Measurements from ENCODE around the gene ZCCHC7. TPM values are rescaled to one million over a fixed set of nuclear protein-coding genes. Genes with fewer than 3 reads are reported as not detected.

The ZCCHC7 gene
- total and polyA plus RNA-seq, 9 of the 15 experiments (the other 6 are each of a cell fraction or from before 2014, with no cell fraction given), result 34.1 to 68.9 (median 48.8) TPM

GRCh38 chr9:37178742-37179141 lies 58.4 kb downstream of the ZCCHC7 start:
- FAIRE-seq, result no peak
- no peaks in the 10 kb centered on the region for H3K27me3 ChIP-seq (ENCODE audit: control insufficient read depth in 2 of 2, insufficient read depth in 2 of 2, low read length in 2 of 2)
- BruUV-seq (replicated peaks), result no TSS peak

GRCh38 chr9:37179576-37179975 lies 59.2 kb downstream of the ZCCHC7 start:
- H2AFZ ChIP-seq (ENCODE audit: low read depth, low read length), result no peak overlapping the region
- H4K20me1 ChIP-seq (replicated peaks; ENCODE audit: control insufficient read depth, insufficient read depth, low read length), result no peaks in the 10 kb centered on the region
- H3K4me3 ChIP-seq, result no peak overlapping the region
- intact Hi-C loops (cut with micrococcal nuclease) (no loop called here), in situ Hi-C loops (cut with MboI) (no loop called here)
- ChIA-PET POLR2A (interaction anchor here (1.1 to 2.3 kb wide), 3 partner anchors 10 to 19 kb away, joined by 3 to 7 read pairs (median 5); no protein-coding TSS in a partner anchor), CTCF (ENCODE audit: low intra/inter-chr PET ratio) (no interaction called here)
- 93% methylated on average over 3 of the region's 3 CpGs for WGBS (ENCODE audit: insufficient coverage, low coverage, missing lambda C conversion rate)
- H3K4me1 ChIP-seq (replicated peaks in 1 of 2; ENCODE audit: control insufficient read depth in 2 of 2, insufficient read depth in 2 of 2, low read length in 2 of 2), result no peaks in the 10 kb centered on the region
- no peaks in the 10 kb centered on the region for H3K27me3 ChIP-seq (ENCODE audit: control insufficient read depth in 2 of 2, insufficient read depth in 2 of 2, low read length in 2 of 2)
- H3K4me2 ChIP-seq (ENCODE audit: insufficient read depth, low read length), result no peak overlapping the region
- H3K27ac ChIP-seq (ENCODE audit: extremely low read depth, low read depth, low read length), result no peak overlapping the region
- no peaks in the 10 kb centered on the region for H3K9me3 ChIP-seq (replicated peaks; ENCODE audit: control insufficient read depth, insufficient read depth, low read depth, low read length)
- H3K9me1 ChIP-seq (ENCODE audit: control insufficient read depth, insufficient read depth, low read length), result no peaks in the 10 kb centered on the region
- ATAC-seq (no peak), FAIRE-seq (no peak), DNase-seq (ENCODE audit: extremely low read depth in 1 of 4, low spot score in 3 of 4) (no peak)
- no peak overlapping the region for H3K9ac ChIP-seq (ENCODE audit: insufficient read depth in 1 of 2, low read depth in 2 of 2, low read length in 2 of 2)
- BruUV-seq (replicated peaks), result no TSS peak
- H3K79me2 ChIP-seq (ENCODE audit: control insufficient read depth, insufficient read depth, low read length), result peaks cover 85% of the 10 kb centered on the region
- peaks cover 45% of the 10 kb centered on the region for H3K36me3 ChIP-seq (ENCODE audit: control insufficient read depth, insufficient read depth, low read length)
- TF ChIP-seq HIVEP1 (CRISPR knock-in tag; IDR thresholded peaks at IDR 0.05) (no peak), RBM39 (optimal IDR thresholded peaks at IDR 0.05; ENCODE audit: low read depth, low read length) (no peak), STAT5B (CRISPR knock-in tag; IDR thresholded peaks at IDR 0.05) (no peak), ELF2 (CRISPR knock-in tag; IDR thresholded peaks at IDR 0.05) (no peak), MEIS2 (IDR thresholded peaks at IDR 0.05; ENCODE audit: partially characterized antibody) (peak; percentile 24), SMAD2 (IDR thresholded peaks at IDR 0.05; ENCODE audit: low read depth, low read length) (no peak), PHF20 (IDR thresholded peaks at IDR 0.05; ENCODE audit: partially characterized antibody) (no peak), PKNOX1 (IDR thresholded peaks at IDR 0.05) (peak; percentile 86), BRCA1 (IDR thresholded peaks at IDR 0.05) (no peak), BRCA1 (CRISPR knock-in tag; IDR thresholded peaks at IDR 0.05) (no peak), ZNF512 (tag; IDR thresholded peaks at IDR 0.05) (no peak), RB1 (IDR thresholded peaks at IDR 0.05; ENCODE audit: low read depth) (no peak)

More at GRCh38 chr9:37178742-37179141, 58.4 kb downstream of the ZCCHC7 start:
- Histone ChIP-seq H2AFZ (ENCODE audit: low read depth, low read length) (no peak overlapping the region), H3K9ac (ENCODE audit: insufficient read depth in 1 of 2, low read depth in 2 of 2, low read length in 2 of 2) (no peak overlapping the region), H3K9me1 (ENCODE audit: control insufficient read depth, insufficient read depth, low read length) (no peaks in the 10 kb centered on the region), H3K4me1 (replicated peaks in 1 of 2; ENCODE audit: control insufficient read depth in 2 of 2, insufficient read depth in 2 of 2, low read length in 2 of 2) (no peaks in the 10 kb centered on the region), H3K9me3 (replicated peaks; ENCODE audit: control insufficient read depth, insufficient read depth, low read depth, low read length) (no peaks in the 10 kb centered on the region), H3K27ac (ENCODE audit: extremely low read depth, low read depth, low read length) (no peak overlapping the region), H3K79me2 (ENCODE audit: control insufficient read depth, insufficient read depth, low read length) (peaks cover 80% of the 10 kb centered on the region), H4K20me1 (replicated peaks; ENCODE audit: control insufficient read depth, insufficient read depth, low read length) (no peaks in the 10 kb centered on the region), H3K4me2 (ENCODE audit: insufficient read depth, low read length) (no peak overlapping the region), H3K36me3 (ENCODE audit: control insufficient read depth, insufficient read depth, low read length) (peaks cover 44% of the 10 kb centered on the region), H3K4me3 (no peak overlapping the region)
- intact Hi-C loops (cut with micrococcal nuclease), result no loop called here
- ChIA-PET CTCF (ENCODE audit: low intra/inter-chr PET ratio) (no interaction called here), POLR2A (no interaction called here)
- TF ChIP-seq ZNF316 (IDR thresholded peaks at IDR 0.05), result peak; percentile 93
- TF ChIP-seq C11orf30 (IDR thresholded peaks at IDR 0.05; ENCODE audit: low read depth), result peak; percentile 88
- TF ChIP-seq MEIS2 (IDR thresholded peaks at IDR 0.05; ENCODE audit: partially characterized antibody), result no peak
- TF ChIP-seq MAFG (tag; conservative IDR thresholded peaks at IDR 0.05), result peak; percentile 71
- TF ChIP-seq SRF (CRISPR knock-in tag; IDR thresholded peaks at IDR 0.05), result no peak
- DNase-seq (ENCODE audit: extremely low read depth in 1 of 4, low spot score in 3 of 4) (no peak), ATAC-seq (no peak)
- 84% methylated on average over 2 of the region's 2 CpGs for WGBS (ENCODE audit: insufficient coverage, low coverage, missing lambda C conversion rate)
- in situ Hi-C loops (cut with MboI), result no loop called here
